Measurements from ENCODE around the gene UBE3B.

DNA sequence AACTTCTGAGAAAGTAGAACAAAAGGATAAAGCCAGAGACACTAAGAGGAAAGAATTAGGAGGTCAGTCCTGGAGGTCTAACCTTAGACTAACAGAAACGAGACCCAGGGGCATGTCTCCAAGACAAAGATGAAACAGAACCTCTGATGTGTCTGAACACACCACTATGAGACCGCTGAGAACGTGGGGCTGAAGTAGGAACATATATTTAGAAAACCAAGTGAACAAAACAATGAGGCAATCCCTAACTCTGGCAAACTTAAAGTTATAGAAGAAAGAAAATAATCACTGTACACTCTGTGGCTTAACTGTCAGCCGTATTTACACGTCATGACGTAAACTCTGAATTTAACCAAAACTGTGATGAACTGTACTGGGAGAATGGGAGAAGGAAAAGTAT, 18.2 kb upstream of the UBE3B start:
- TF ChIP-seq POLR2A (IDR thresholded peaks at IDR 0.05), result no peak
- no peak for TF ChIP-seq EP300 (IDR thresholded peaks at IDR 0.05; ENCODE audit: low read depth)
- TF ChIP-seq, protein P1, sequence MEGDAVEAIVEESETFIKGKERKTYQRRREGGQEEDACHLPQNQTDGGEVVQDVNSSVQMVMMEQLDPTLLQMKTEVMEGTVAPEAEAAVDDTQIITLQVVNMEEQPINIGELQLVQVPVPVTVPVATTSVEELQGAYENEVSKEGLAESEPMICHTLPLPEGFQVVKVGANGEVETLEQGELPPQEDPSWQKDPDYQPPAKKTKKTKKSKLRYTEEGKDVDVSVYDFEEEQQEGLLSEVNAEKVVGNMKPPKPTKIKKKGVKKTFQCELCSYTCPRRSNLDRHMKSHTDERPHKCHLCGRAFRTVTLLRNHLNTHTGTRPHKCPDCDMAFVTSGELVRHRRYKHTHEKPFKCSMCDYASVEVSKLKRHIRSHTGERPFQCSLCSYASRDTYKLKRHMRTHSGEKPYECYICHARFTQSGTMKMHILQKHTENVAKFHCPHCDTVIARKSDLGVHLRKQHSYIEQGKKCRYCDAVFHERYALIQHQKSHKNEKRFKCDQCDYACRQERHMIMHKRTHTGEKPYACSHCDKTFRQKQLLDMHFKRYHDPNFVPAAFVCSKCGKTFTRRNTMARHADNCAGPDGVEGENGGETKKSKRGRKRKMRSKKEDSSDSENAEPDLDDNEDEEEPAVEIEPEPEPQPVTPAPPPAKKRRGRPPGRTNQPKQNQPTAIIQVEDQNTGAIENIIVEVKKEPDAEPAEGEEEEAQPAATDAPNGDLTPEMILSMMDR (IDR thresholded peaks at IDR 0.05), result no peak
